GM12878 (cell line): ENCODE measurements around the gene CTNS. TPM values are rescaled to one million over a fixed set of nuclear protein-coding genes. Genes with fewer than 3 reads are reported as not detected.

Experiments used
- ATAC-seq: fragments of 200-7000 bp; cut with Tn5 transposase; 3 replicates; pipeline ENCODE4 v1.9.1; 2020; ENCODE audit warnings: mild to moderate bottlenecking, moderate library complexity
- BruUV-seq: library from RNA; stranded (reverse); fragments of 400-500 nt; replicated peaks from 2 replicates; lab custom pipeline; 2021; lab: Mats Ljungman, UMichigan
- CTCF ChIA-PET: fragments of 300-600 bp; sonication (Branson Sonifier 250); formaldehyde crosslinking; extraction: SDS; loops from one replicate; lab custom pipeline; 2021; ENCODE audit warnings: inconsistent platforms; lab: Yijun Ruan, JAX
- POLR2A ChIA-PET: fragments of 350-600 bp; formaldehyde crosslinking; extraction: SDS; loops from one replicate; lab custom pipeline; 2021; ENCODE audit warnings: inconsistent platforms; lab: Charles Lee
- RAD21 ChIA-PET: fragments of 300-600 bp; sonication (Branson Sonifier 250); formaldehyde crosslinking; loops from one replicate; lab custom pipeline; 2023; ENCODE audit warnings: antibody characterized with exemption; ENCODE audit not compliant: unreplicated experiment; lab: Charles Lee
- SMC1A ChIA-PET: fragments of 300-600 bp; sonication (Branson Sonifier 250); formaldehyde crosslinking; loops from one replicate; lab custom pipeline; 2023; ENCODE audit not compliant: unreplicated experiment, uncharacterized antibody; lab: Charles Lee
- DNase-seq: peaks from one replicate; pipeline ENCODE4 v3.0.0-alpha.2; 2011; ENCODE audit warnings: low read depth, low spot score
- FAIRE-seq: peaks from 3 replicates; lab custom pipeline; 2011; peaks lifted over from hg19 to GRCh38; lab: Jason Lieb, UNC
- H2AFZ ChIP-seq: 2 replicates; pipeline ENCODE4 v1.6.0; 2011; ENCODE audit warnings: low read depth, low read length, control low read depth; ENCODE audit not compliant: control insufficient read depth
- H3K27ac ChIP-seq: 2 replicates; pipeline ENCODE4 v1.5.1; 2011; ENCODE audit warnings: control low read depth; ENCODE audit not compliant: control insufficient read depth, insufficient read depth
- H3K27me3 ChIP-seq, 2 experiments: replicated peaks in 1 of 2; 2 replicates each; pipeline versions ENCODE4 v1.6.0 to v1.6.1; 2011; ENCODE audit warnings: low read length in 1 of 2; ENCODE audit not compliant: control insufficient read depth in 2 of 2, insufficient read depth in 2 of 2
- H3K36me3 ChIP-seq, 2 experiments: 2 replicates each; pipeline ENCODE4 v1.5.1; 2011; ENCODE audit warnings: low read length in 1 of 2; ENCODE audit not compliant: control insufficient read depth in 2 of 2, insufficient read depth in 2 of 2
- H3K4me1 ChIP-seq: 2 replicates; pipeline ENCODE4 v1.6.1; 2011; ENCODE audit warnings: mild to moderate bottlenecking, low read length, moderate library complexity, mixed read lengths; ENCODE audit not compliant: control insufficient read depth, insufficient read depth
- H3K4me2 ChIP-seq: 2 replicates; pipeline ENCODE4 v1.6.0; 2011; ENCODE audit warnings: control low read depth; ENCODE audit not compliant: control insufficient read depth, insufficient read depth
- H3K4me3 ChIP-seq: fragments of 200-600 bp; sonication (generic); 2 replicates; pipeline ENCODE4 v1.5.1; 2016
- H3K79me2 ChIP-seq: 2 replicates; pipeline ENCODE4 v1.6.0; 2011; ENCODE audit warnings: low read length; ENCODE audit not compliant: control insufficient read depth, insufficient read depth
- H3K9ac ChIP-seq: 2 replicates; pipeline ENCODE4 v1.8.0; 2011; ENCODE audit warnings: low read length, control low read depth, mixed read lengths; ENCODE audit not compliant: control insufficient read depth, insufficient read depth
- H3K9me3 ChIP-seq: replicated peaks from 3 replicates; pipeline ENCODE4 v1.5.1; 2011; ENCODE audit warnings: mild to moderate bottlenecking, low read length; ENCODE audit not compliant: control insufficient read depth, insufficient read depth
- H4K20me1 ChIP-seq: 2 replicates; pipeline ENCODE4 v1.6.0; 2011; ENCODE audit not compliant: control insufficient read depth, insufficient read depth
- CBX5 ChIP-seq: sonication (generic); IDR thresholded peaks from 2 replicates; pipeline ENCODE4 v1.6.1; 2016; ENCODE audit warnings: low read depth, moderate library complexity, mild to moderate bottlenecking, inconsistent platforms
- HSF1 ChIP-seq: fragments of 150-350 bp; IDR thresholded peaks from 2 replicates; pipeline ENCODE4 v1.6.1; 2014; ENCODE audit warnings: mild to moderate bottlenecking, low read depth, low read length
- KLF5 ChIP-seq: fragments of 450-650 bp; IDR thresholded peaks from 2 replicates; pipeline ENCODE4 v1.6.1; 2014; ENCODE audit warnings: mild to moderate bottlenecking; ENCODE audit not compliant: partially characterized antibody
- MEF2A ChIP-seq: IDR thresholded peaks from 2 replicates; pipeline ENCODE4 v1.6.1; 2011; ENCODE audit warnings: low read depth, mild to moderate bottlenecking, low read length, moderate library complexity; ENCODE audit not compliant: insufficient read depth
- MYB ChIP-seq: fragments of 150-350 bp; IDR thresholded peaks from 2 replicates; pipeline ENCODE4 v1.6.1; 2014; ENCODE audit warnings: mild to moderate bottlenecking, low read depth, low read length, borderline replicate concordance
- NR2F1 ChIP-seq: fragments of 450-650 bp; conservative IDR thresholded peaks from 2 replicates; pipeline ENCODE4 v1.6.1; 2017; ENCODE audit warnings: mild to moderate bottlenecking
- PRDM15 ChIP-seq: fragments of 450-650 bp; formaldehyde crosslinking; IDR thresholded peaks from 2 replicates; pipeline ENCODE4 v1.4.0; 2020; ENCODE audit warnings: mild to moderate bottlenecking, moderate library complexity
- RUNX3 ChIP-seq: IDR thresholded peaks from 2 replicates; pipeline ENCODE4 v1.6.1; 2012; ENCODE audit warnings: low read length, inconsistent platforms
- SIN3A ChIP-seq: IDR thresholded peaks from 2 replicates; pipeline ENCODE4 v1.6.1; 2012; ENCODE audit warnings: low read depth, low read length, improper control_type of control experiment
- SP1 ChIP-seq: IDR thresholded peaks from one replicate; pipeline ENCODE4 v1.6.1; 2011; ENCODE audit warnings: low read depth, low read length
- TARDBP ChIP-seq: IDR thresholded peaks from 2 replicates; pipeline ENCODE4 v1.6.1; 2016; ENCODE audit warnings: borderline replicate concordance
- WGBS: methylation state at CpG from one replicate; pipeline ENCODE4 v1.1.6; 2016; ENCODE audit warnings: low lambda C conversion rate; ENCODE audit not compliant: insufficient replicate concordance, insufficient coverage; ENCODE audit errors: missing lambda C conversion rate; 5-methylcytosine and 5-hydroxymethylcytosine counted together
- in situ Hi-C: fragments of 300-500 bp; cut with MboI; formaldehyde crosslinking; loops from 9 replicates; pipeline ENCODE4 v1.14.3; 2018; ENCODE audit warnings: mixed read lengths
- intact Hi-C: fragments of 100-400 bp; cut with micrococcal nuclease; formaldehyde crosslinking; loops from one replicate; pipeline ENCODE4 v1.14.2; 2022; ENCODE audit not compliant: unreplicated experiment
- polyA plus RNA-seq, 11 experiments: library from polyadenylated mRNA; depleted of rRNA in 4 of 11; unstranded in 6 of 11; stranded (reverse) in 5 of 11; fragments of >200 nt; fragmentation: Nextera tagmentation in 4 of 11; fragmentation: Illumina TruSeq in 1 of 11; extraction: Ambion mirVana in 4 of 11; extraction: Trizol in 1 of 11; gene quantifications; 1 replicate in 1 of 11; 2 replicates in 10 of 11; pipeline versions ENCODE4 v1.2.1 to v1.2.3, GENCODE V29; 2011 to 2016; ENCODE audit warnings: inconsistent platforms in 2 of 11, missing spikeins in 2 of 11, low read depth in 1 of 11
- total RNA-seq, 4 experiments: library from RNA; depleted of rRNA in 3 of 4; stranded (reverse); fragments of >200 nt in 3 of 4; fragmentation: Illumina TruSeq in 1 of 4; extraction: Trizol in 1 of 4; gene quantifications; 2 replicates each; pipeline versions ENCODE4 v1.2.1 to v1.2.3, GENCODE V29; 2013 to 2021
- TF ChIP-seq, protein P1 (sequence below): IDR thresholded peaks from 2 replicates; pipeline ENCODE4 v1.6.1; 2012; ENCODE audit warnings: low read length, inconsistent platforms

Gene CTNS
- total and polyA plus RNA-seq, 10 of the 15 experiments (the other 5 are each of a cell fraction or from before 2014, with no cell fraction given): 0.92 to 10.7 (median 6.4) TPM

GRCh38 chr17:3609689-3610088 is 26.9 kb upstream of the CTNS start:
- no TSS peak for BruUV-seq
- Histone ChIP-seq H3K9ac (no peak overlapping the region), H3K27me3 (no peaks in the 10 kb centered on the region; a peak in 1 of 4 replicates), H4K20me1 (no peaks in the 10 kb centered on the region), H3K36me3 (peaks cover 7 to 16% of the 10 kb centered on the region in 2 experiments; a peak in 3 of 4 replicates), H2AFZ (no peak overlapping the region), H3K79me2 (no peaks in the 10 kb centered on the region), H3K27ac (no peak overlapping the region), H3K9me3 (no peaks in the 10 kb centered on the region), H3K4me2 (no peak overlapping the region), H3K4me1 (no peaks in the 10 kb centered on the region), H3K4me3 (no peak overlapping the region)
- no peak for DNase-seq
- no peak for FAIRE-seq
- ATAC-seq: no peak
- SMC1A ChIA-PET: no interaction called here
- in situ Hi-C loops (no loop called here), intact Hi-C loops (no loop called here)
- POLR2A ChIA-PET: no interaction called here
- WGBS: 92% methylated on average over 10 of the region's 10 CpGs
- RAD21 ChIA-PET: no interaction called here
- CTCF ChIA-PET: no interaction called here
- TF ChIP-seq MYB (no peak), MEF2A (no peak), TARDBP (no peak)
- TF ChIP-seq, protein P1, sequence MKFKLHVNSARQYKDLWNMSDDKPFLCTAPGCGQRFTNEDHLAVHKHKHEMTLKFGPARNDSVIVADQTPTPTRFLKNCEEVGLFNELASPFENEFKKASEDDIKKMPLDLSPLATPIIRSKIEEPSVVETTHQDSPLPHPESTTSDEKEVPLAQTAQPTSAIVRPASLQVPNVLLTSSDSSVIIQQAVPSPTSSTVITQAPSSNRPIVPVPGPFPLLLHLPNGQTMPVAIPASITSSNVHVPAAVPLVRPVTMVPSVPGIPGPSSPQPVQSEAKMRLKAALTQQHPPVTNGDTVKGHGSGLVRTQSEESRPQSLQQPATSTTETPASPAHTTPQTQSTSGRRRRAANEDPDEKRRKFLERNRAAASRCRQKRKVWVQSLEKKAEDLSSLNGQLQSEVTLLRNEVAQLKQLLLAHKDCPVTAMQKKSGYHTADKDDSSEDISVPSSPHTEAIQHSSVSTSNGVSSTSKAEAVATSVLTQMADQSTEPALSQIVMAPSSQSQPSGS: no peak

GRCh38 chr17:3610523-3610922 is 26.0 kb upstream of the CTNS start:
- Histone ChIP-seq H3K36me3 (peaks cover 7 to 21% of the 10 kb centered on the region in 2 experiments; a peak in 3 of 4 replicates), H3K9me3 (no peaks in the 10 kb centered on the region), H3K4me2 (no peak overlapping the region), H3K79me2 (no peaks in the 10 kb centered on the region), H3K4me1 (no peaks in the 10 kb centered on the region), H3K4me3 (no peak overlapping the region), H4K20me1 (no peaks in the 10 kb centered on the region), H2AFZ (no peak overlapping the region), H3K27ac (no peak overlapping the region), H3K9ac (no peak overlapping the region), H3K27me3 (no peaks in the 10 kb centered on the region; a peak in 1 of 4 replicates)
- ChIA-PET RAD21 (no interaction called here), POLR2A (no interaction called here), SMC1A (no interaction called here), CTCF (no interaction called here)
- FAIRE-seq: no peak
- 89% methylated on average over 14 of the region's 14 CpGs for WGBS
- in situ Hi-C loops: no loop called here
- no peak for DNase-seq
- ATAC-seq: no peak
- BruUV-seq: no TSS peak
- intact Hi-C loops: no loop called here
- TF ChIP-seq PRDM15 (CRISPR knock-in tag): no peak
- TF ChIP-seq SIN3A: no peak
- no peak for TF ChIP-seq CBX5
- TF ChIP-seq KLF5: no peak
- TF ChIP-seq HSF1: no peak
- TF ChIP-seq NR2F1: no peak
- TF ChIP-seq SP1: no peak
- TF ChIP-seq RUNX3: no peak
